WTC11 (cell line): ENCODE results near the gene GABBR2. TPM values are rescaled to one million over a fixed set of nuclear protein-coding genes. Genes with fewer than 3 reads are reported as not detected.

ENCODE experiments used
- ATAC-seq: fragments of 200-7000 bp; cut with Tn5 transposase; 2 replicates; pipeline ENCODE4 v1.10.0; 2021; ENCODE audit warnings: mild to moderate bottlenecking, moderate library complexity
- CTCF ChIA-PET: fragments of 300-600 bp; sonication (Branson Sonifier 250); formaldehyde crosslinking; loops from one replicate; lab custom pipeline; 2021; ENCODE audit warnings: antibody characterized with exemption; lab: Charles Lee
- POLR2A ChIA-PET: fragments of 350-600 bp; sonication (Branson Sonifier 250); formaldehyde crosslinking; loops from one replicate; lab custom pipeline; 2021; ENCODE audit warnings: antibody characterized with exemption; lab: Charles Lee
- DNase-seq: peaks from one replicate; pipeline ENCODE4 v3.0.0; 2021; ENCODE audit warnings: low spot score
- H3K27ac Mint-ChIP-seq: 2 replicates; pipeline ENCODE4 v1.8.0; 2021; ENCODE audit warnings: mixed read lengths
- H3K27me3 Mint-ChIP-seq: 2 replicates; pipeline ENCODE4 v1.8.0; 2021; ENCODE audit warnings: low read depth, mild to moderate bottlenecking, moderate library complexity, mixed read lengths
- H3K36me3 Mint-ChIP-seq: 2 replicates; pipeline ENCODE4 v1.8.0; 2021; ENCODE audit warnings: mixed read lengths
- H3K4me1 Mint-ChIP-seq: 2 replicates; pipeline ENCODE4 v1.8.0; 2022; ENCODE audit warnings: mixed read lengths
- H3K4me3 Mint-ChIP-seq: 2 replicates; pipeline ENCODE4 v1.8.0; 2021; ENCODE audit warnings: mild to moderate bottlenecking, moderate library complexity, mixed read lengths
- H3K9me3 Mint-ChIP-seq: 2 replicates; pipeline ENCODE4 v1.8.0; 2021; ENCODE audit warnings: mixed read lengths
- AFF4 ChIP-seq: sonication (generic); formaldehyde crosslinking; IDR thresholded peaks from 2 replicates; pipeline ENCODE4 v1.8.1; 2023; ENCODE audit warnings: mild to moderate bottlenecking, missing genetic modification reagents, borderline replicate concordance
- CREM ChIP-seq: sonication (generic); formaldehyde crosslinking; IDR thresholded peaks from 2 replicates; pipeline ENCODE4 v1.8.1; 2022; ENCODE audit warnings: mild to moderate bottlenecking, missing genetic modification reagents, moderate library complexity
- FOXK1 ChIP-seq: sonication (generic); formaldehyde crosslinking; IDR thresholded peaks from 2 replicates; pipeline ENCODE4 v1.8.0; 2022; ENCODE audit warnings: mild to moderate bottlenecking, moderate library complexity, missing genetic modification reagents
- GRHL2 ChIP-seq: fragments of 250-450 bp; sonication (Bioruptor Pico); IDR thresholded peaks from 2 replicates; pipeline ENCODE4 v1.8.0; 2022; ENCODE audit warnings: mild to moderate bottlenecking, moderate library complexity; ENCODE audit not compliant: insufficient replicate concordance, severe bottlenecking
- GTF2I ChIP-seq: fragments of 250-450 bp; sonication (Bioruptor Pico); conservative IDR thresholded peaks from 2 replicates; pipeline ENCODE4 v1.4.0; 2021; ENCODE audit warnings: mild to moderate bottlenecking
- HMGA2 ChIP-seq: fragments of 250-450 bp; sonication (Bioruptor Pico); IDR thresholded peaks from 2 replicates; pipeline ENCODE4 v1.4.0; 2021; ENCODE audit warnings: mild to moderate bottlenecking, moderate library complexity
- NFATC4 ChIP-seq: fragments of 250-450 bp; sonication (Bioruptor Pico); IDR thresholded peaks from 2 replicates; pipeline ENCODE4 v1.9.0; 2021; ENCODE audit warnings: mild to moderate bottlenecking
- PREB ChIP-seq: sonication (generic); formaldehyde crosslinking; IDR thresholded peaks from 2 replicates; pipeline ENCODE4 v1.8.1; 2022; ENCODE audit warnings: mild to moderate bottlenecking, missing genetic modification reagents, moderate library complexity, borderline replicate concordance
- TP53 ChIP-seq: sonication (generic); formaldehyde crosslinking; IDR thresholded peaks from 2 replicates; pipeline ENCODE4 v1.8.1; 2023; ENCODE audit warnings: mild to moderate bottlenecking, missing genetic modification reagents
- USF1 ChIP-seq: sonication (generic); formaldehyde crosslinking; IDR thresholded peaks from 2 replicates; pipeline ENCODE4 v1.8.0; 2022; ENCODE audit warnings: mild to moderate bottlenecking, missing genetic modification reagents
- ZNF317 ChIP-seq: sonication (generic); formaldehyde crosslinking; IDR thresholded peaks from 2 replicates; pipeline ENCODE4 v1.8.1; 2023; ENCODE audit warnings: low read depth, mild to moderate bottlenecking, moderate library complexity, missing genetic modification reagents, borderline replicate concordance
- ZNF425 ChIP-seq: fragments of 250-450 bp; sonication (Bioruptor Pico); conservative IDR thresholded peaks from 2 replicates; pipeline ENCODE4 v1.9.0; 2021; ENCODE audit warnings: mild to moderate bottlenecking
- total RNA-seq: library from RNA; stranded (reverse); gene quantifications from 3 replicates; pipeline ENCODE4 v1.2.3, GENCODE V29; 2021
- TF ChIP-seq, protein P1 (sequence below): fragments of 250-450 bp; sonication (Bioruptor Pico); IDR thresholded peaks from 2 replicates; pipeline ENCODE4 v1.9.0; 2021; ENCODE audit warnings: mild to moderate bottlenecking
- TF ChIP-seq, protein P2 (sequence below): sonication (generic); formaldehyde crosslinking; IDR thresholded peaks from 2 replicates; pipeline ENCODE4 v1.8.1; 2023; ENCODE audit warnings: mild to moderate bottlenecking, moderate library complexity, missing genetic modification reagents
- TF ChIP-seq, protein P3 (sequence below): sonication (generic); formaldehyde crosslinking; IDR thresholded peaks from 2 replicates; pipeline ENCODE4 v1.8.0; 2022; ENCODE audit warnings: mild to moderate bottlenecking, missing genetic modification reagents
- TF ChIP-seq, protein P4 (sequence below): sonication (generic); formaldehyde crosslinking; IDR thresholded peaks from 2 replicates; pipeline ENCODE4 v1.8.1; 2022; ENCODE audit warnings: missing genetic modification reagents, borderline replicate concordance

Gene GABBR2
- total RNA-seq, 1 experiment from 2014 or later = 0.92 TPM

GRCh38 chr9:98641695-98642094 lies 67.0 kb downstream of the GABBR2 start (continued):
- TF ChIP-seq TP53 (CRISPR knock-in tag) (no peak), CREM (CRISPR knock-in tag) (no peak), HMGA2 (CRISPR knock-in tag) (no peak), GRHL2 (CRISPR knock-in tag) (no peak), FOXK1 (CRISPR knock-in tag) (no peak), AFF4 (CRISPR knock-in tag) (no peak)
- TF ChIP-seq, protein P1, sequence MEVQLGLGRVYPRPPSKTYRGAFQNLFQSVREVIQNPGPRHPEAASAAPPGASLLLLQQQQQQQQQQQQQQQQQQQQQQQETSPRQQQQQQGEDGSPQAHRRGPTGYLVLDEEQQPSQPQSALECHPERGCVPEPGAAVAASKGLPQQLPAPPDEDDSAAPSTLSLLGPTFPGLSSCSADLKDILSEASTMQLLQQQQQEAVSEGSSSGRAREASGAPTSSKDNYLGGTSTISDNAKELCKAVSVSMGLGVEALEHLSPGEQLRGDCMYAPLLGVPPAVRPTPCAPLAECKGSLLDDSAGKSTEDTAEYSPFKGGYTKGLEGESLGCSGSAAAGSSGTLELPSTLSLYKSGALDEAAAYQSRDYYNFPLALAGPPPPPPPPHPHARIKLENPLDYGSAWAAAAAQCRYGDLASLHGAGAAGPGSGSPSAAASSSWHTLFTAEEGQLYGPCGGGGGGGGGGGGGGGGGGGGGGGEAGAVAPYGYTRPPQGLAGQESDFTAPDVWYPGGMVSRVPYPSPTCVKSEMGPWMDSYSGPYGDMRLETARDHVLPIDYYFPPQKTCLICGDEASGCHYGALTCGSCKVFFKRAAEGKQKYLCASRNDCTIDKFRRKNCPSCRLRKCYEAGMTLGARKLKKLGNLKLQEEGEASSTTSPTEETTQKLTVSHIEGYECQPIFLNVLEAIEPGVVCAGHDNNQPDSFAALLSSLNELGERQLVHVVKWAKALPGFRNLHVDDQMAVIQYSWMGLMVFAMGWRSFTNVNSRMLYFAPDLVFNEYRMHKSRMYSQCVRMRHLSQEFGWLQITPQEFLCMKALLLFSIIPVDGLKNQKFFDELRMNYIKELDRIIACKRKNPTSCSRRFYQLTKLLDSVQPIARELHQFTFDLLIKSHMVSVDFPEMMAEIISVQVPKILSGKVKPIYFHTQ (CRISPR knock-in tag) = no peak
- TF ChIP-seq, protein P2, sequence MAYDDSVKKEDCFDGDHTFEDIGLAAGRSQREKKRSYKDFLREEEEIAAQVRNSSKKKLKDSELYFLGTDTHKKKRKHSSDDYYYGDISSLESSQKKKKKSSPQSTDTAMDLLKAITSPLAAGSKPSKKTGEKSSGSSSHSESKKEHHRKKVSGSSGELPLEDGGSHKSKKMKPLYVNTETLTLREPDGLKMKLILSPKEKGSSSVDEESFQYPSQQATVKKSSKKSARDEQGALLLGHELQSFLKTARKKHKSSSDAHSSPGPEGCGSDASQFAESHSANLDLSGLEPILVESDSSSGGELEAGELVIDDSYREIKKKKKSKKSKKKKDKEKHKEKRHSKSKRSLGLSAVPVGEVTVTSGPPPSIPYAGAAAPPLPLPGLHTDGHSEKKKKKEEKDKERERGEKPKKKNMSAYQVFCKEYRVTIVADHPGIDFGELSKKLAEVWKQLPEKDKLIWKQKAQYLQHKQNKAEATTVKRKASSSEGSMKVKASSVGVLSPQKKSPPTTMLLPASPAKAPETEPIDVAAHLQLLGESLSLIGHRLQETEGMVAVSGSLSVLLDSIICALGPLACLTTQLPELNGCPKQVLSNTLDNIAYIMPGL (CRISPR knock-in tag) = no peak

DNA sequence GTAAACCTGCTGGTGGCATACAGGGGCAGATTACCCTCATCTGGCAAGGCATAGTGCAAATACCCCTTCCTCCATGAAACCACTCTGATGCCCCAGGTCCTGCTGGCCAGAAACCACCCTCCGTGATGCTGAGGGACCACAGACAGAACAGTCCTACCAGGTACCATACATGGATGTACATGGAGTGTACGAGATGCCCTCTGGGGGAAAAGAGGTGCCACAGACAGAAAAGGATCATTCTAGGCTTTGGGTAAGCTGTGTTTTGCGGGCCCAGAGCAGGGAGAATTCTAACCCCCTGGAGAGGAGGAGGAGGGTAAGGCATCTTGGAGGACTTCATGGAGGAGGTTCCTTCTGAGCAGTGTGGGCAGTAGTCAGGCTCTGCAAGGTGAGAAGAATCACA lies 68.3 kb downstream of the GABBR2 start:
- ChIA-PET POLR2A (no interaction called here), CTCF (interaction anchor here (1.2 kb wide), 1 partner anchor 12 kb away, joined by 3 read pairs; no protein-coding TSS in a partner anchor)
- no peak for ATAC-seq
- peaks cover 18% of the 10 kb centered on the region for H3K4me1 Mint-ChIP-seq
- H3K4me3 Mint-ChIP-seq = no peak overlapping the region
- H3K9me3 Mint-ChIP-seq = peaks cover 35% of the 10 kb centered on the region
- peaks cover 3% of the 10 kb centered on the region; the same call in 1 of the 2 replicates for H3K27me3 Mint-ChIP-seq
- no peak for DNase-seq
- H3K36me3 Mint-ChIP-seq = peaks cover 13% of the 10 kb centered on the region
- H3K27ac Mint-ChIP-seq = no peak overlapping the region
- TF ChIP-seq, protein P2 (CRISPR knock-in tag) = no peak
- no peak for TF ChIP-seq CREM (CRISPR knock-in tag)
- no peak for TF ChIP-seq USF1
- TF ChIP-seq, protein P3, sequence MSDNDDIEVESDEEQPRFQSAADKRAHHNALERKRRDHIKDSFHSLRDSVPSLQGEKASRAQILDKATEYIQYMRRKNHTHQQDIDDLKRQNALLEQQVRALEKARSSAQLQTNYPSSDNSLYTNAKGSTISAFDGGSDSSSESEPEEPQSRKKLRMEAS (CRISPR knock-in tag) = no peak
- no peak for TF ChIP-seq NFATC4 (CRISPR knock-in tag)
- TF ChIP-seq PREB = no peak
- TF ChIP-seq, protein P4, sequence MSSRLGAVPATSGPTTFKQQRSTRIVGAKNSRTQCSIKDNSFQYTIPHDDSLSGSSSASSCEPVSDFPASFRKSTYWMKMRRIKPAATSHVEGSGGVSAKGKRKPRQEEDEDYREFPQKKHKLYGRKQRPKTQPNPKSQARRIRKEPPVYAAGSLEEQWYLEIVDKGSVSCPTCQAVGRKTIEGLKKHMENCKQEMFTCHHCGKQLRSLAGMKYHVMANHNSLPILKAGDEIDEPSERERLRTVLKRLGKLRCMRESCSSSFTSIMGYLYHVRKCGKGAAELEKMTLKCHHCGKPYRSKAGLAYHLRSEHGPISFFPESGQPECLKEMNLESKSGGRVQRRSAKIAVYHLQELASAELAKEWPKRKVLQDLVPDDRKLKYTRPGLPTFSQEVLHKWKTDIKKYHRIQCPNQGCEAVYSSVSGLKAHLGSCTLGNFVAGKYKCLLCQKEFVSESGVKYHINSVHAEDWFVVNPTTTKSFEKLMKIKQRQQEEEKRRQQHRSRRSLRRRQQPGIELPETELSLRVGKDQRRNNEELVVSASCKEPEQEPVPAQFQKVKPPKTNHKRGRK (CRISPR knock-in tag) = no peak
- TF ChIP-seq ZNF425 (CRISPR knock-in tag) = no peak
- no peak for TF ChIP-seq ZNF317 (CRISPR knock-in tag)
- no peak for TF ChIP-seq GTF2I (CRISPR knock-in tag)
